ENCODE measurements around the gene MAP3K4.
A peak's percentile ranks its signal among the peaks of the same experiment; 100 is the strongest.

Gene MAP3K4

DNA sequence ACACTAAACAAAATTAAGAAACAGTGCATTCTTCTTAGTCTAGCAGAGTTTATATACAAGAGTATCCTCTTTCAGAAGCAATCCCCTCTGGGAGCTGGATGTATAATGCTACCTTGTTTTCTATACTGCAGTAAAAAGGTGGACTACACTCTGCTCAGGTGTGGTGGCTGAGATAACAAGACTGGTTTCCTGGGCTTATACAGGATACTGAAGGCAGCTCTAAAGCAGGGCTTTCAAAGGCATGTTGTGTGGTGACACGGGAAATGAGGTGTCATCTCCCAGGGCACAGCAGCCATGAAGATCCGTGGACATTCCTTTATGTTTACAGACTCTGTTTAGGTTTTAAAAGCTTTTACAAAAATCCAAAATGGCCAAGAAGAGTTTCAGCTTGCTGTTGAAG is 136.7 kb downstream of the MAP3K4 start:
- no peak for DNase-seq

DNA sequence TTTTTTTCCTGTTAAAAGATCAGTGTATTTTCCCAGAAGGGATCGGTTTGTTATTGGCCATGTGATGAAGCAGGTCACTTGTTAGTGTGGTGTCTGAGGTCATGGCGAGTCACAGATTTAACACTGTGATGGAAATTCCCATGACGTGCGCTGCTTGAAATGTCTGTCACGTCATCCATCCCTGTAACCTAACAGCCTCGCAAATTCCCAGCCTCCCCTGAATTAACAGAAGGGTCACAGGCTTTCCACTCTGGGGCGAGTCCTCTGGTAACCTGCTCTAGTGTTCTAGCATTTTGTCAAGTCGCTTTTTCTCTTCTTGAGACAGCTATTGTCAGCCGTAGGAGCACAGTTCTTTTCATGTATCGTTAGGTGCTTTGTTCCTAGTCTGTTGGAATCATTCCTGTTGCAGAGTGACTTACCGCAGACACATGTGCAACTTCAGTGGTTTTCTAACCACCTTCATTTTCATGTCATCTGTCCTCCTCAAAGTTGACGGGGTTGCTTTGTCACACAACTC is 137.2 kb downstream of the MAP3K4 start:
- DNase-seq = peak in 1 of 5 donors; percentile 20

DNA sequence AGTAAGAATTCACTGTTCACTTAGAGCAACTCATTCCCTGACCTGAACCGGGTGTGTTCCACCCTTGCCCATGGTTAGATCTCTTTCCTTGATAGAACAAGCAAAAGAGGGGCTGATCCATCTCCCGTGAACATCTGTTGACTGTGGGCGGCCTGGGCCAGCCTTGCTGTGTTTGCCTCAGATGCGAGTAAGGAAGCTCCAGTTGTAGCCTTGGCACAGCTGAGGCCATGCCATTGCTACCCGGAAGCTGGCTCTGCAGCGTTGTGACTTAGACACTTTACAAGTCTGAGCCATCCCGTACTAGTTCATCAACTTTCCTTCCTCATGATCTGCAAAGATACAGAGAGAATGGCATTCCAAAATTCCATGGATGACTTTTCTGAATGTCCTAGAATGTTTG is 139.0 kb downstream of the MAP3K4 start:
- DNase-seq = no peak

DNA sequence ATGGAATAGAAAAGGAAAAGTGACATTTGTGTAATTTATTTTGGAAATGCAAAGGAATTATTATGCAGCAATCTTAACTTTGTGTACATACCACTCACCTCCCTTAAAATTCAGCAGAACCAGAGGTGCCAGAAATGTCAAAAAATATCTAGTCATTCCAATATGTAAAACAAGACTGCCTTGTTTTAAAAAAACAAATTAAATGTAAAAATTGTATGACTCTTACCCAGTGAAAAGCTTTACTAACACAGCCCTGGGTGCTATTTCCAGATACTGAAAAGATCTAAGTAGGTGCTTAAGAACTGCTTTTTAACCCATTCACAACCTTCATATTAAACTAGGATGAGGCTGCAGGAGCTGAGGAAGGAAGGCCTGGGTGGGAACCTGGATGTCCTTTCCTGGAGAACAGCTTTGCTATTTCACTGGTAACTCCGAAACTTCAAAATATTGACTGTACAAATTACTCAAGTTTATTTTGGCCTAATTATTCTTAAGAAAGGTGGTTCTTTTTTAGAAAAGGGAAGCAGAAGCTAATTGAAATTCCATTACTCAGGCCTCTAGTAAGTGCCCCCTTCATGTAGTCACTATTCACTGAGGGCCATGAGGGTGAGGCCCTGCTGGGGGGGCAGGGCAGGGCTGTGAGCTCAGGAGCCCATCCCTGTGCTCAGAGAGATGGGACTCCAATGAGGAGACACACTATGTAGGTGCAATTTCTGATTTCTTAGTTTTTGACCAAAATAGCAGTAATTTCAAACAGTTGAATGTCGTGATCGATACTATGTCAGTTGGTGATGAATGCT is 139.6 kb downstream of the MAP3K4 start:
- DNase-seq = no peak

DNA sequence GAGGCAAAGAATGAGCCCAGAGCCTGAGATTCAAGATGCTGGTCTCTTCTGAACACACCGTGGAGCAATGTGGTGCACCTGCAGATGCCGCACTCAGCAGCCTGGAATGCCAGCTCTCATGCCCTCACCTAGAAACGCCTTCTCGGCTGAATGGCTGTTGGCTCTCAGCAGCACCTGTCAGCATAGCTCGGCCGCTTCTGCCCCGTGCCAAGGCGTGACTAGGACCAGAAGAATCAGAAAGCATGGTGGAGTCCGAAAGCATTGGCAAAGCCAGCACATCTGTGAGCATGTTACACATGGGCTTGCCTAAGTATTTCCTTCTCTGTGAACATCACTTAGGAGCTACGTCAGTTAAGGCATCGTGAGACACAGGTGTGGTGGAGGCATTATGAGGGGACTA is 140.8 kb downstream of the MAP3K4 start:
- no peak for DNase-seq

DNA sequence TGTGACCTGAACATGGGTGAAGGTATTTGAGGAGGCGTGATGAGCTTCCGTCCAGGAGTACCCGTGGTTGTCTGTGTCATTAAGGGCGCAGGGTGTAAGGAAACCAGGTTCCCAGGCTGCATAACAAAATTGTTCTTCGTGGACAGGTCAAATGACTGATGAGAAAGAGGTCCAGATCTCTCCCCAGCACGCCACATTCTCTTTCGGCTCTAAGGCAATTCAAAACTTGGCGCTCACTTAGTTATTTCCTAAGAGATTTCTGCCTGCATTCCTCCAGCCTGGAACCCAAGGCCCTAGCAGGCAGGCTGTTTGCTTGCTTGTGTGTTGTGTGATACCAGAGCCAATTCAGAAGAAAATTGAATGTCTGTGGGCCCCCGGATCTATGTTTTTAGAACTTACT is 142.4 kb downstream of the MAP3K4 start:
- no peak for DNase-seq

DNA sequence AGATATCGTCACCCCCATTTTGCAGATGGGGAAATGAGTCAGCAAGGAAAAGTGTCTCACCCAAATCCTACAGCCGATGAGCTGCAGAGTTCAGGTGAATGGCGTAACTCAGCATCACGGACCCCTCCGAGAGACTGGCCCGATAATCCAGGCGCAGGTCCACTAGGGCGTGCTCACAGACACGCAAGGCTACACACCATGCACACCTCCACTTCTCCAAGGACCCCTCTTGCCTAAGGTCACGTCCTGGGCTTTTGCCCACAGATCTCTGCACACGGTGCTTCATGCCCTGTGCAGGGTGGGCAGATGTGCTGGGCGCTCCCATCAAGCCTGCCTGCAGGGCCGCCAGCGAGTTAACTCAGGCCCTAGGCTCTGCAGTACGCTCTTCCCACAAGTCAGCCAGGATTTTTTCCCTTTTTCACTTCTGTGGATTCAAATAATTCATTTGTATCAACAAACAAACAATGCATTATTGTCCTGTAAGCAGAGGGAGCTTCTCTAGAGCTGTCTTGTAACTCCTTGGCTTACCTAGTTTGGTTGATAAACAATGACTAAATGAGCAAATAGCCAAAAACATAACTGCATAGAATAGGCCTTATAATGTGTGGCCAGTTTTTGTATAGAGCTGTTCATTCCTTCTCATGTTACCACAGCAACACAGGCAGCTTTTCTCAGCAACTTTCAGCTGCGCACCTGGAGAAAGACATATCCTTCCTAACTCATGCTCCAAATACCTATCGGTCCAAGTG is 143.2 kb downstream of the MAP3K4 start:
- DNase-seq = no peak

DNA sequence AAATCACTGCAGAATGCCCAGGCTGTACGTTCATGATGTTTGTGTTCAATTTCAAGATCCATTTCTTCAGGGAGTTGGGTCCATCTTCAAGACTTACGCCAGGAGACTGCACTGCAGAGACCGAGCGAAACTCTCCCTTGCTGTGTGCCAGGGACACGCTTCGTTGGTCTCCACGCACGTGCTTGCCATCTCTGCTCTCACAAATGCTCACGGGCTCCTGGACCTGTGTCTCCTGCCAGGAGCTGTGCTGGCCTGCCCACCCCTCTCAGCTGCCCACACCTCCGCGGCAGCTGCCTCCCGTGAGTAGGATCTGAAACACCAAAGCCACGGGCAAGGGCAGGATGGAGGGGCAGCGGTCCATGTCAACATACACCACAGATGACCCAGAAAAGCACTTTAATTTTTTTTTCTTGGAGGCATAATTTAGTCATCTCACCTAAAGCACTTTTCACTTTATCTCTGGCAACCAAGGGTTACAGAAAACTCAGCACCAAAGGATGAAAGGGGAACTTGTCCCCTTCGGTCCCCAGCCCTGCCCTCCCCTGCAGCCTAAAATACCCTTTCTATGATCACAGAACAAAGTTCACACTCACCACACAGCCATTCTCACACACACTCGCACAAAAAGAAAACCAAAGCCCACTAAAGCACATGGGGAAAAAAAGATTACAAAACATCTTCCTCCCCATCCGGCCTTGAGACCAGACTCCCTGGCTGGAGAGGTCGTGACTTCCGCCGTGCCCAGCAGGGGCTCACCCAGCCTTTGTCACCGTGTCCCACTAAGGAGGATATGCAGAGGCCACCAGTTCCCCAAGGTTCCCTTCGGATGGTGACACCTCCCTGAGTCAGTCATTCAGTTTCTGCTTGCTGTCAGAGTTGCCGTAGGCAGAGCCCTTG is 144.4 kb downstream of the MAP3K4 start:
- DNase-seq = no peak

DNA sequence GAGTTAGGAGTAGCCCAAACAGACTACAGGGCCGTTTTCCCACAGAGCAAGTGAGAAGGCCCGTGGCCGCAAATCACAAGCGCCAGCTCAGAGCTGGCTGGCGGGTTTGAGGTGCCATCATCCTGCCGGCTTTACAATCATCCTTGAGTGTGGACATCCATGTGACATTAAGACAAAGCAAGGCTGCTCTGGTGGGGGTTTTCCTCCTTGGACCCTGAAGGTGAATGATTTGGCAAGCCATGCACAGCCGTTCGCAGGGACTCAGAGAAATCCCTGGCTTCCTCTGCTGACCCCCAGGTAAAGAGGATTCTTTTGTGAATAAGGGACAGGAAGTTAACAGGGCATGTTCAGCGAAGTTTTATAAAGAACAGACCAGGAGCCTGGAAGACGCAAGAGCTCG is 145.1 kb downstream of the MAP3K4 start:
- no peak for DNase-seq

DNA sequence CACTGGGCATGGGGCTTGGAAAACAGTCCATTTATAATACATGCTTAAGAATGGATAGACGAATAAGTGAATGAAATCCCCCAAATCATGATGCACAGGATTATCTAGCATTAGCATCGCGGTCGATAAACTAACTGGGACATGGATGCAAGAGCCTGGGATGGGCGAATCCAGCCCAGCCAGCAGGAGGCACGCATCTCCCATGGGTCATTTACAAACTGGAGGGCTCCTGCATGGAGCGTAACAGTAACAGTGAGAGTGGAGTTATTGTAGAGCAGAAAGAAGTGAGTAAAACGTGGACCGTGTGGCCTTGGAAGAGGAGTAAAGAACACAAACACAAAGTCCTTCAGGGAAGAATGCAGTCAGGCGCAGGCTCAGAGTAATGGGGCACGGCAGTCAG is 145.8 kb downstream of the MAP3K4 start:
- DNase-seq = no peak

DNA sequence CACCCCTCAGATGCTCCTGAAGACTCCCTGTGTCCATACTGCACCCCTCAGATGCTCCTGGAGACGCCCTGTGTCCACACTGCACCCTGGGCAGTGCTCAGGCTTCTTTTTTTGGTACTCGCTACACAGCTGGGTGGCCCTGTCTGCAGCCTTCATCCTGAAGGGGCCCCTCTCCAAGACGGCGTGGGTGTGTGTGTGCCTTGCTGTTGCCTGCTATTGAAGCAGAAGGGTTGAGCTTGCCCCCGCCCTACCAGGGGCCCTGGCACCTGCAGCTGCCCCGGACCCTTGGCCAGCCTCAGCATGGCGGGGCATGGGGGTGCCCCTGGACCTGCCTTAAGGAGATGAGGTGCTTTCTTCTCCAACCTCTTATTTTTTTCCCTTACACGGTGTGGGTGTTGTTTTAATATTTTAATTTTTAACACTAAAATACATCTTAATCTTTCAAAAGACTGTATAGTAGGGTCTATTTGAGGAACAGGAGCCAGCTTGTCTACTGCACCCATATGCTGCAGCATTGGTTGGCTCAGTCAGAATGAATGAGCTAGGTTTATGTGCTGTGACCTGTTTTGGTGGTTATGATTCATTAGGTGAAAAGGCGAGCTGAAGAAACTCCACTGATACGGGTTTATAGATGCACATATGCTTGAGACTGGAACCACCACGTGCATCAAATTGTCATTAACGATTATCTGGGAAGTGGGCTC is 146.4 kb downstream of the MAP3K4 start:
- no peak for DNase-seq

DNA sequence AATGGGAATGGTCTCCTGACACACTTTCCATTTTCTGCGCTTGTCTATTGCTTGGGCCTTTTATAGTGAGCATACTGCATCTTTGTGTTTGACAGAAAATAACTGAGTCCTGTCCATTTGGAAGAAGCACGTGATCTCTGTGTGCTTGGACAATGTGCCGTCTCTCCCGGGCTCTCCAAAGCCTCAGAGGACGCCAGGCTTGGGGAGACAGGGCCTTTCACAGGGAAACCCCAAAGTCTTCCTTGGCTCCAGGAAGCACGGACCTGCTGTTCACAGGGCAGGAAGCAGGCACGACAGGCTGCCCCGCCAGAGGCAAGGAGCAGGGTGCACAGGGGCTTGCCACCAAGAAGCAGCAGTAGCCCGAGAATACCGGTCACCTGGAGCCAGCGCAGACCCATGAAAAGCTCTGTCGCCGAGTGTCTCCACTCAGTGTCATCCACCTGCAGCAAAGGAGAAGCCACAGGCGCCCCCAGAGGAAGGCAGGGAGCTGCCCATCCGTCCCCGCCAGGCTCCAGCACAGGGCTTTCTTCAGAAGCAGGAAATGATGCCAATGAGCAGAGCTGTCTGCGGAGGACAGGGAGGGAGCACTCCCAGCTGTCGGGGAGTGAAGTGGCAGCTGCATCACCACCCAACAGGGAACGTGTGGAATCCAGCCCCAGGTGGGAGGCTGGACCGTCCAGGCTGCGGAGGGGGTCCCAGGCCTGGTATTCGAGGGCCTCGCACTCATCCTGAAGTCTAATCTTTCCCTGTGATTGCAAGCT is 147.2 kb downstream of the MAP3K4 start:
- no peak for DNase-seq

DNA sequence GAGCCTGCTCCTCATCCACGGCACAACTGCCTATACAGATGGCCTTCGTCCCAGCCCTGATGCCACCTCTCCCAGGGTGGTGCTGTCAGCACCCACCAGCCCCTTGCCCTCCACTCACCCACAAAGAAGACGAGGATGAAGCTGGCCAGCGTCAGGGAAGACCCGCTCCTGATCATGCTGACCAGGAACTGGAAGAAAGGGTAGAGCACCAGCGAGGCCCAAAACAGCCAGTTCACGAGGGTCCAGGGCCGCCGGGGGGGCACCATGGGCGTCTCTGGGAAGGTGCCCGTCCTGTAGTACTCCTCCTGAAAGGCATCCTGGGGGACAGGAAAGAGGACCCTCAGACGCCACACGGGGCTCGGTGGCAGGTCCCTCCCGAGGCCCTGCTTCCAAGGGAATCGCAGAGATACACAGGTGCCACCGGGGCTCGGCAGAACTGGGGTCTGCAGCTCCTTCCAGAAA is 147.8 kb downstream of the MAP3K4 start:
- DNase-seq = no peak

DNA sequence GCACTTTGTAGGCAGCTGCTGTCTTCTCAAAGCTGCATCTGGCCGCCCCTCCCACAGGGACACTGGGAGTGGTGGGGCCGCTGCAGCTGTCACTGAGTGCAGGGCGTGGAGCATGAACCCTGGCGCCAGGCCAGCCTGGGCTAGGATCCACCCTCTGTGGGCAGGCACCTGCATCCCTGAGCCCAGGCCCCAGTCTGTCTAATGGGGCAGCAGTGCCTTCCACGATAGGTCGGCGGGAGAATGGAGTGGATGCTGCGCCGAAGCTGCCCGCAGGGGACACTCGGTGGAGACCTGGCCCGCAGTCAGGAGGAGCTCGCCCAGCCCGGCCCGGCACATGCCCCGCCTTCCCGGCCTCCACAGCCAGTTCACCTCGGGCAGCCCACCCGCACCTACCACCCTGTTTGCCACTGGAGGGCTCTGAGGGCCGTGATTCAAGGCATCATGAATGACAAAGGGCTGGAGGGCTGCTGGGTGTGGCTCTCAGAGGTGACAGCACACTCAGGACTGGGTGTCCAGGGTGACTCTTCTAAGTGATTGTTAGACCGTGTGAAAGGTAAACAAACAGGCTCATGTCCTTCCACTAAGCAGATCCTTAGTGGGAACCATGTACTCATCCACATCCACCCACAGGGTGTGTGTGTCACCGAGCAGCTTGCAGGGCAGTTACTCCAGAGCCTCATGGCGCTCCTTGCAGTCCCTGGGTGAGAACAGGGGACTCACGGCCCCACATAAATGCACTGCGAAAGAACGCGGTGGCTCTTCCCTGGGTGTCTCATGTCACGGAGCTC is 148.4 kb downstream of the MAP3K4 start:
- peak in 1 of 5 donors; percentile 22 for DNase-seq

DNA sequence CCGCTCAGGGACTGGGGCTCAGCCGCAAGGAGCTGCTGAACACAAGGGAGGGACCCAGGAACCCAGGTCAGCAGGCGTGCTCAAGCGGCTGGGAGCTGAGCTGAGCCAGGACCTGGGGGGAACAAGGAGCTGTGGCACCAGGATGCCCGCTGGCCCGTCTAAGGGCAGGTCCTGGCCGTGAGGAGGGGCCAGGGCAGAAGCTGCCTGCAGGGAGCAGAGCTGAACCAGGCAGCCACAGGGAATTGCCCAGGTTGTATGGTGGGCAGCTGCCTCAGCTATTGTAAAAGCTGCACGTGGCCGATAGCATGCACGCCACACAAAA is 148.9 kb downstream of the MAP3K4 start:
- no peak for DNase-seq

DNA sequence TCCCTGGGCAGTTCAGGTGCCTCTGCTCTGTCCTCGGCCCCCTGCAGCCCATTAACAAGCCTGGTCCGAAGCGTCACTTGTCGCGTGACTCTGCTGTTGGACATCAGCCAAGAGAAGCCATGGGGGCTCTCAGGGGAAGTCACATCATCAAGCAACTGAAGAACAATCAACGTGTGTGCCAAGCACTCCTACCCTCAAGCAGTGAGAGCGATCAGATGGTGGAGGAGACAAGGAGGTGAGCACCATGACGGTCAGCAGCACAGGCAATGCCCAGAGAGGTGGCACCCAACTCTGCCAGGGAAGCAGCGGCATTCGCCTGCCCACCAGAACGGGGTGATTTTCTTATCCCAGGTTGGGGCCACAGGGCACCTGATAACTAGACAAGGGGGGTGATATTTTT is 149.6 kb downstream of the MAP3K4 start:
- no peak for DNase-seq

DNA sequence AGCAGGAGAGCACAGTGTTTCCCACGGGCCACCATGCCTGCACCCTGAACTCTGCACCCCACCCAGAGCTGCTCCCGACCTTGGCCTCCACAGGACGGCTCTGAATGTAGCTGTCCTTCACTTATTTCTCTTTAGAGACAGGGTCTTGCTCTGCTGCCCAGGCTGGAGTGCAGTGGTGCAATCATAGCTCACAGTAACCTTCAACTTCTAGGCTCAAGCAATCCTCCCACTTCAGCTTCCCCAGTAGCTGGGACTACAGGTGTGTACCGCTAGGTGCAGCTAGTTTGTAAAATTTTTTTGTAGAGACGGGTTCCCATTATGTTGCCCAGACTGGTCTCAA is 151.4 kb downstream of the MAP3K4 start:
- no peak for DNase-seq

DNA sequence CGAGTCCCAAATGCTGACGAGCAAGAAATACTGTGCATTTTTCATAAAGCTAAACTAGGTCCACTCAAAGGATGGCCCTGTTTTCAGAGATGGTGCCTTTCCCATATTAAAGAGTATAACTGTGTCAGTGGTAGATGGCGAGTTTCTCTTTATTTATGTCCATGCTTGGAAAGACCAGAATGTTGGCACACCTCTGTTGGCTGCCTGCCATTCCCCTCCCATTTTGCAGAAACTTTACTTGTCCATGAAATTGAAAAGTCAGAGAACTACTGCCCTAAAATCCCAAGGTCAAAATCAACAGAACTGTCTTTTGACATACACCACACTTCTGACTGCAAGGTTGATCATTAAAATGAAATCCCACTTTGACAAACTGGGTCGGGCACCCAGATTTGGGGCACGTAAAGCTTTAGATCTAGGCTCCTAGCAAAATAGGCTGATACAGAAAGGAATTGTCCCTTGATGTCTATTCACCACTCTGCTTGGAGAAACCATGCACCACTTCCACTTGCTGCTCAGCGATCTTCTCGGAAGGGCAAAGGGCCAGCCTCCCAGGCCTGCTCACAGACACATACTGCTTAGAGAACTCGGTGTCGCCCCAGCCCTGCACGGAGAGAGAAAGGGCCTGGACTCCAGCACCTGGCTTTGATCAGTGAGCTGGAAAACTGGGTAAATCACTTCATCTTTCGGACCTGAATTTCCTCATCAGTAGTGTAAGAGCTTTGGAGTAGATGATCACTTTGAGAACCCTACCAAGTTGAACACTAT is 152.3 kb downstream of the MAP3K4 start:
- no peak for DNase-seq

DNA sequence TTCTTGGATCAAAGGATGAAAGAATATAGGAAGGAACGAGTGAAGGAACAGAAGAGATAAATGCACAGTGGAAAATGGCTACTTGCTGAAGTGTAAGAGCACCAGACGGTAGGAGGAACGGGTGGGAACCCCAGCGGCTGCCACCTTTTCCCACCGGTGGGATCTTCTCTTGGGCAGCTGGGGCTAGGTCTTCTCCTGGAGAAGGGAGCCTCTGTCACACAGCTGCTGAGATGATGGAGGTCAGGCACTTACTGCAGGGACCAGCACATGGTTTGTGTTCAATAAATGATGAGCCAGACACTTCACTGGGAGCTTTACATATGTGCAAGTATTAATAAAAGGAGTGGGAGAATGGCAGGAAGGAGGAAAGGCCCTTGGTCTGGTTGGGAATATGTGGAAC is 158.6 kb downstream of the MAP3K4 start:
- DNase-seq = no peak

DNA sequence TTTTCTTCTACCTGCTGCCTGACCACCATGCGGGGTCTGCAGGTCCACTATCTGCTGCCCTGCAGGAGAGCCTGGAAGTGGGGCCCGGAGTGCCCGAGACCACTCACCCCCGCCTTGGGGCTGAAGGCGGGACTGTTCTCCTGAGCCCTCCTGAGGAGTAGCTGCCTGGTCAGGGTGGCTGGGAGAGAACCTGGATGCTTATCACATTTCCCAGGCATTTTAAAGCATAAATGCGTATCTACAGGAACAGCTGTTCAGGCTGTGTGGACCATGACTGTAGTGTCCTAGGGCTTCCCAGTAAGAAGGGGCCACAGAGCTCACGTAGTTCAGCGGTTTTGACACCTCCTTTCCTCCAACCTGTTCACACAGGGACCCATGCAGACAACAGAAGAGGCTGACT is 159.0 kb downstream of the MAP3K4 start:
- no peak for DNase-seq
